Measurements from ENCODE around the gene NRXN2. TPM values are rescaled to one million over a fixed set of nuclear protein-coding genes. Genes with fewer than 3 reads are reported as not detected.

Gene NRXN2
- total RNA-seq, 1 donor from 2014 or later, result 9.8 TPM

- no peak overlapping the region for H3K27ac Mint-ChIP-seq
- no peaks in the 10 kb centered on the region for H3K9me3 Mint-ChIP-seq
- H3K36me3 Mint-ChIP-seq, result no peaks in the 10 kb centered on the region
- peaks cover 7% of the 10 kb centered on the region for H3K4me1 Mint-ChIP-seq
- peak; percentile 69 to 78 for DNase-seq (ENCODE audit: low spot score in 2 of 2, unreplicated experiment in 2 of 2)
- H3K27me3 Mint-ChIP-seq (ENCODE audit: low read depth), result peaks cover 87% of the 10 kb centered on the region
- TF ChIP-seq CTCF (IDR thresholded peaks at IDR 0.05; ENCODE audit: unreplicated experiment), result no peak
- no peak overlapping the region for H3K4me3 Mint-ChIP-seq
These were observed 9.8 kb downstream of the NRXN2 start for GRCh38 chr11:64713016-64713707.

GRCh38 chr11:64712430-64713015 is 10.5 kb downstream of the NRXN2 start:
- no peak for TF ChIP-seq CTCF (IDR thresholded peaks at IDR 0.05; ENCODE audit: unreplicated experiment)
- Mint-ChIP-seq H3K27me3 (ENCODE audit: low read depth) (peaks cover 87% of the 10 kb centered on the region), H3K4me3 (no peak overlapping the region), H3K4me1 (peaks cover 7% of the 10 kb centered on the region), H3K27ac (no peak overlapping the region), H3K9me3 (no peaks in the 10 kb centered on the region), H3K36me3 (no peaks in the 10 kb centered on the region)
- no peak for DNase-seq (ENCODE audit: low spot score in 2 of 2, unreplicated experiment in 2 of 2)

- H3K4me3 Mint-ChIP-seq, result no peak overlapping the region
- no peak for TF ChIP-seq CTCF (IDR thresholded peaks at IDR 0.05; ENCODE audit: unreplicated experiment)
- no peaks in the 10 kb centered on the region for H3K9me3 Mint-ChIP-seq
- no peaks in the 10 kb centered on the region for H3K36me3 Mint-ChIP-seq
- peaks cover 7% of the 10 kb centered on the region for H3K4me1 Mint-ChIP-seq
- peaks cover 83% of the 10 kb centered on the region for H3K27me3 Mint-ChIP-seq (ENCODE audit: low read depth)
- DNase-seq (ENCODE audit: low spot score in 2 of 2, unreplicated experiment in 2 of 2), result no peak
- H3K27ac Mint-ChIP-seq, result no peak overlapping the region
These were observed 11.0 kb downstream of the NRXN2 start for GRCh38 chr11:64711956-64712362.

- DNase-seq (ENCODE audit: low spot score in 2 of 2, unreplicated experiment in 2 of 2), result no peak
- no peak for TF ChIP-seq CTCF (IDR thresholded peaks at IDR 0.05; ENCODE audit: unreplicated experiment)
- Mint-ChIP-seq H3K36me3 (no peaks in the 10 kb centered on the region), H3K4me3 (no peak overlapping the region), H3K9me3 (no peaks in the 10 kb centered on the region), H3K27me3 (ENCODE audit: low read depth) (peaks cover 82% of the 10 kb centered on the region), H3K27ac (no peak overlapping the region), H3K4me1 (peaks cover 7% of the 10 kb centered on the region)
These were observed 11.7 kb downstream of the NRXN2 start for GRCh38 chr11:64711138-64711955.

GRCh38 chr11:64710418-64711137 is 12.4 kb downstream of the NRXN2 start:
- Mint-ChIP-seq H3K27ac (no peak overlapping the region), H3K9me3 (no peaks in the 10 kb centered on the region), H3K27me3 (ENCODE audit: low read depth) (peaks cover 78% of the 10 kb centered on the region), H3K4me3 (no peak overlapping the region), H3K36me3 (no peaks in the 10 kb centered on the region), H3K4me1 (peaks cover 7% of the 10 kb centered on the region)
- DNase-seq (ENCODE audit: low spot score in 2 of 2, unreplicated experiment in 2 of 2), result no peak
- TF ChIP-seq CTCF (IDR thresholded peaks at IDR 0.05; ENCODE audit: unreplicated experiment), result no peak
